Measurements from ENCODE around the gene ABTB2. TPM values are rescaled to one million over a fixed set of nuclear protein-coding genes. Genes with fewer than 3 reads are reported as not detected.

Gene ABTB2
- total RNA-seq, 4 donors from 2014 or later, result 3.4 to 6.2 (median 4.2) TPM

DNA sequence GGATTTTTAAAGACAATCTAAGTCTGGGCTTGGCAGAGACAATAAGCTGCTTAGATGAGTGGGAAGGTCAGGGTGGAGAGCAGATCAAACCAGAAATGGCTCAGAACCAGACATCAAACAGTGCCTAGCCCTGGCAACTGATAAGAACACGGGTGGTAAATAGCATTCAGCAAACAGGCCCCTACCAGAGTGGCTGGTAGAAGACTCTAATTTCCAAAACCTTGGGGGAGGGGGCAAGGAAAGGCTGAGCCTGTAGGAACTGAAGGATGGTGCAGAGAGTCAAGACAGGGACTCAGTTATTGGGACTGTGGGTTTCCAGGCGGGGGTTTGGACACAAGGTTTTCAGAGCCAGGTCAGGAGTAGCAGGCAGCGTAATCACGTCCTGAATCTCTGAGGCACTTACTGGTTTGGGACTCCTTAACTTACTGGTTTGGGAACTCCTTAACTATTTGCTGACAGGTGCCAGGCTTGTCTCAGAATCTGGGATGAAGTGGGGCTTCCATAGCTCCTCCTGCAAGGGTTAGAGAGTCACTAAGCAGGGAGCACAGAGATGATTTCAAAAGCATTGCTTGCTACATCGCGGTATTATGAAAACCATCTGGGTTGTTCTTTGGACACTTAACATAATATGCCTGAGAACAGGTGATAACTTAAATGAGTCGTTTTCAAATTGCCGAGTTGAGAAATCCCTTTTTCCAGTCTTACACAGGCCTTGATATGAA, 5.7 kb upstream of the ABTB2 start:
- TF ChIP-seq, protein P1, sequence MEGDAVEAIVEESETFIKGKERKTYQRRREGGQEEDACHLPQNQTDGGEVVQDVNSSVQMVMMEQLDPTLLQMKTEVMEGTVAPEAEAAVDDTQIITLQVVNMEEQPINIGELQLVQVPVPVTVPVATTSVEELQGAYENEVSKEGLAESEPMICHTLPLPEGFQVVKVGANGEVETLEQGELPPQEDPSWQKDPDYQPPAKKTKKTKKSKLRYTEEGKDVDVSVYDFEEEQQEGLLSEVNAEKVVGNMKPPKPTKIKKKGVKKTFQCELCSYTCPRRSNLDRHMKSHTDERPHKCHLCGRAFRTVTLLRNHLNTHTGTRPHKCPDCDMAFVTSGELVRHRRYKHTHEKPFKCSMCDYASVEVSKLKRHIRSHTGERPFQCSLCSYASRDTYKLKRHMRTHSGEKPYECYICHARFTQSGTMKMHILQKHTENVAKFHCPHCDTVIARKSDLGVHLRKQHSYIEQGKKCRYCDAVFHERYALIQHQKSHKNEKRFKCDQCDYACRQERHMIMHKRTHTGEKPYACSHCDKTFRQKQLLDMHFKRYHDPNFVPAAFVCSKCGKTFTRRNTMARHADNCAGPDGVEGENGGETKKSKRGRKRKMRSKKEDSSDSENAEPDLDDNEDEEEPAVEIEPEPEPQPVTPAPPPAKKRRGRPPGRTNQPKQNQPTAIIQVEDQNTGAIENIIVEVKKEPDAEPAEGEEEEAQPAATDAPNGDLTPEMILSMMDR (IDR thresholded peaks at IDR 0.05), result no peak
- no peak for DNase-seq (ENCODE audit: low spot score)
- no peak for ATAC-seq (ENCODE audit: low FRiP score)

DNA sequence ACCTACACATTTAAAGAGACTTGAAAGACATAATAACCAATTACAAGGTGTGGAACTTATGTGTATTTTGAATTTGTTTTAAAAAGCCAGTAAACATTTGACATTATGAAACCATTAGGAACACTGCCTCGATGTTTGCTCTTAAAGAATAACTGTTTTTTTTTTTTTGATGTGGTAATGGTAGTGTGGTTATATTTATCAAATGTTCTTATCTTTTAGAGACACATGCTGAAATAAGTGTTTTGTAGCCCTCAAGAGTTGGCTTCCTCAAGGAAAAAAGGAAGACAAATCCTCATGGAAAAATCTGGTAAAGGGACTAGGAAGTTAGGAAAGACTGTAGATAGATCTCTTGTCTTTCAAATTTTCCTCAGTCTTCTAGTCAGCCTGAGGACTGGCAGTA, 2.2 kb upstream of the ABTB2 start:
- ATAC-seq (ENCODE audit: low FRiP score) (no peak), DNase-seq (ENCODE audit: low spot score) (no peak)
- TF ChIP-seq, protein P1 (IDR thresholded peaks at IDR 0.05), result no peak

DNA sequence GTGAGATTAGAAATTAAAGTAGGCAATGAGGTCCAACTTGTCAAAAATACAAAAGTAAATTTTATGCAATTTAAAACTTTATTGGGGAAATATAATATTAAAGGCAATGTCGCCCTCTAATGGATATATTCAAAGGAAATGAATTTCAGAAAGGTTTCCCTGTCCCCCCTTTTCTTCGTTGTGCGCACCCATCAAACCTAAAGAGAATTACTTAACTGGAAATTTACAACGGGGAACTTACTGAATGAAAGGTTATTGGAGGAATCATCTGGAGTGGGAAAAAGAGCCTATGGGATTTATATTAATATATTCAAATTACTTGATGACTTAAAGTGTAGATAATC, 1.7 kb upstream of the ABTB2 start:
- ATAC-seq (ENCODE audit: low FRiP score), result no peak
- DNase-seq (ENCODE audit: low spot score), result no peak
- TF ChIP-seq, protein P1 (IDR thresholded peaks at IDR 0.05), result no peak

DNA sequence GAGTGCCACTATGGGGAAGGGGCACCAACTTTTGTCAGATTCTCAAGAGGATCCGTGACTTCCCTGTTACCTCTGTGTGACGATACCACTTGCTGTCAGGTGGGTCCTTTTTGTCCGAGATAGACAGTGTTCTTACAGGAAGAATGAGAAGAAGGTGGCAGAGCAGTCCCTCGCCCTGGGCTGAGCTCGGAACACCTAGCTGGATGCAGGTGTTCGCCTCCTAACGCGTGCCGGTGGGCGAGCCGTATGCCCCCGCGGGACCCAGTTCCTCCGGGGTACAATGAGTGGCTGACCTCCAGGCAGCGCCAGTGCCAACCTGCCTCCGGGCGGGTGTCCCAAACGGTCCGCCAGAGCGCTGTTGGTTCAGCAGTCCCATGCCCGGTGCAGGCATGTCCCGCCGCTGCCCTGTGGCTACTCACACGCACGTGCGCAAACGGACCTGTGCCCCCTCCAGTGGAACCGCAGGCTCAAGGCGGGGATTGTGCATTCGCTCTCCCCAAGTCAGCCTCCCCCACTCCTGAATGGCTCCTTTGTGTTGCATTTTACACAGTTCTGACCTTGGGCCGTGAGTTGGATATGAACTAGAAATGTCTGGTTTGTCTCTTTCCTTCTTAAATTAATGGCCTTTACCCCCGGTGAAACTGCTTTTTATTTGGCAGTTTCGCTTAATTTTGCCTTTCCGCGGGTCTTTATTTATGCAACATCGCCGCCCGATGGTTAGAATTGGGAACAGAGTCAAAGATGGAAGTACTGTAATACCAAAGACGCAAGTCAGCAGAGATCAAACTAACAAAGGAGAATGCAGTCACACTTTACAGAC, 1.1 kb upstream of the ABTB2 start:
- TF ChIP-seq, protein P1 (IDR thresholded peaks at IDR 0.05), result peak in 2 of 3 donors; percentile 44 to 93
- ATAC-seq (ENCODE audit: low FRiP score) (peak; percentile 59), DNase-seq (ENCODE audit: low spot score) (peak; percentile 54)

DNA sequence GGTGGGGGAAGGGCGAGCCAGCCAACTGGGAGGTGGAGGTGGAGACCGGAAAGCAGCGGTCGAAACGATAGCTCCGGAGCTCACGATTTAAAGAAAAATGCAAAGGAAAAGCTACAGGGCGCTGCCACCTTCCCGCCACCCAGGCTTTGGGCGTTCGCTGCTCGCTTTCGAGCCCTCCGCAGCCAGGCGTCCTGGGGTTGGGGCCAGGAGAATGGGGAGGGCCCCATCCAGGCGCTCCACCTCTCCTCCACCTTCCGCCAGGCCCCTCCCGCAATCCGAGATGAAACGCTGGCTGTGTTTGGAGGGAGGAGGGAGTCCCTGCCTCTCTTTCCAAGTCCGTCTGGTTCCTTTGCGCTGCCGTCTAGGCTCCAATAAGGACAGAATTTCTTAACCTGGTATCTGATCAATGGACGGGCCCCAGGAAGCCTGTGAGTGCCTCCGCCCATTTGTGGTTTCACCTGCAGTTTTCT, 483 bp upstream of the ABTB2 start:
- DNase-seq (ENCODE audit: low spot score), result no peak
- ATAC-seq (ENCODE audit: low FRiP score), result peak; percentile 53
- TF ChIP-seq, protein P1 (IDR thresholded peaks at IDR 0.05), result no peak

DNA sequence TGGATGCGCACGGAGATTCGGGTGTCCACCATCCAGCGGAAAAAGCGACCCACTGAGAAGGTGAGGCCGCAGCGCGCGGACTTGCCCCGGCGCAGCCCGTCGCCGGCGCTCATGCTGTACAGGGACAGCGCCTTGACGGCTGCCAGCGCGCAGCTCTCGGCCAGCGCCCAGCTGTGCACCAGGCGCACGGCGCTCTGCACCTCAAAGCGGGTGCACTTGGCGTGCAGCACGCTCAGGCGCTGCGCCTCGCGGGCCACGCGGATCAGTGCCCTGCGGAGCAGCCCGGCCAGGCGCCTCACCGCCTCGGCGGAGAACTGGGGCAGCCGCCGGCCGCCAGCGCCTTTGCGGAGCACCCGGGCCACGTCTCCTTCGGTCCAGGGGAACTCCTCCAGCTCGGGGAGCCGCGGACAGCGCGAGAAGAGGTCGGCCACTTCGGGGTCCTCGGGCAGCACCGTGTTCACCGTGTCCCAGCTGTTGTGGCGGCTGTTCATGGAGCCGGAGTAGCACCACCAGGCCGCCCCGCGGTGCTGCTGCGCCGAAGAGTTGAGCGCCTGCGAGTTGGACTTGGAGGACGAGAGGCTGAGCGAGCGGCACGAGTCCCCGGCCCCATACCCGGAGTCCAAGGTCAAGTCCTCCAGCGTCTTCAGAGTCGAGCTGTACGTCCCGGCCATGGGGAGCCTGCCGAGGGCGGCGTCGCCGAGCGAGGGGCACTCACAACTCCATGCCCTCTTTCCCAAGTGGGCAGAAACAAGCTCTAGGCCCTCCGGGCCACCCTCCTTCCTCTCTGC, 703 bp downstream of the ABTB2 start:
- ATAC-seq (ENCODE audit: low FRiP score) (peak; percentile 17), DNase-seq (ENCODE audit: low spot score) (no peak)
- TF ChIP-seq, protein P1 (IDR thresholded peaks at IDR 0.05), result no peak
